T-helper 17 cell (primary cell): Measurements from ENCODE around the gene TBL1XR1. TPM values are rescaled to one million over a fixed set of nuclear protein-coding genes. Genes with fewer than 3 reads are reported as not detected.
"Not testable (repeated sequence)": the region's sequence is repeated elsewhere in the genome, so short reads cannot be mapped to it uniquely, and the experiment has no call there.

ENCODE experiments used
- ATAC-seq: fragments of 150-1000 bp; cut with Tn5 transposase; 2 replicates; pipeline ENCODE4 v1.10.0; 2021; ENCODE audit warnings: mild to moderate bottlenecking, moderate library complexity
- DNase-seq, 3 donors: peaks; one replicate each; pipeline versions ENCODE4 v3.0.0 to v3.0.0-alpha.2; 2020 to 2021
- H3K9me3 ChIP-seq: one replicate; pipeline ENCODE4 v1.7.0; 2013; ENCODE audit warnings: low read length, mild to moderate bottlenecking; ENCODE audit not compliant: control insufficient read depth, poor library complexity, severe bottlenecking
- H3K27ac Mint-ChIP-seq: one replicate; pipeline ENCODE4 v1.8.0; 2022; ENCODE audit warnings: mild to moderate bottlenecking, moderate library complexity, mixed read lengths
- H3K27me3 Mint-ChIP-seq: one replicate; pipeline ENCODE4 v1.8.0; 2022; ENCODE audit warnings: mixed read lengths
- H3K36me3 Mint-ChIP-seq: one replicate; pipeline ENCODE4 v1.8.0; 2022; ENCODE audit warnings: low read depth, mixed read lengths
- H3K4me1 Mint-ChIP-seq: one replicate; pipeline ENCODE4 v1.8.0; 2022; ENCODE audit warnings: mild to moderate bottlenecking, mixed read lengths
- H3K4me3 Mint-ChIP-seq: one replicate; pipeline ENCODE4 v1.8.0; 2022; ENCODE audit warnings: mild to moderate bottlenecking, moderate library complexity, mixed read lengths
- total RNA-seq, 4 donors: library from RNA in 2 of 4; stranded (reverse) in 2 of 4; gene quantifications; one replicate each; pipeline ENCODE4 v1.2.3 and lab custom pipeline; 2022 to 2026

Gene TBL1XR1
- total RNA-seq, 2 donors from 2014 or later, result 115 to 136 TPM

DNA sequence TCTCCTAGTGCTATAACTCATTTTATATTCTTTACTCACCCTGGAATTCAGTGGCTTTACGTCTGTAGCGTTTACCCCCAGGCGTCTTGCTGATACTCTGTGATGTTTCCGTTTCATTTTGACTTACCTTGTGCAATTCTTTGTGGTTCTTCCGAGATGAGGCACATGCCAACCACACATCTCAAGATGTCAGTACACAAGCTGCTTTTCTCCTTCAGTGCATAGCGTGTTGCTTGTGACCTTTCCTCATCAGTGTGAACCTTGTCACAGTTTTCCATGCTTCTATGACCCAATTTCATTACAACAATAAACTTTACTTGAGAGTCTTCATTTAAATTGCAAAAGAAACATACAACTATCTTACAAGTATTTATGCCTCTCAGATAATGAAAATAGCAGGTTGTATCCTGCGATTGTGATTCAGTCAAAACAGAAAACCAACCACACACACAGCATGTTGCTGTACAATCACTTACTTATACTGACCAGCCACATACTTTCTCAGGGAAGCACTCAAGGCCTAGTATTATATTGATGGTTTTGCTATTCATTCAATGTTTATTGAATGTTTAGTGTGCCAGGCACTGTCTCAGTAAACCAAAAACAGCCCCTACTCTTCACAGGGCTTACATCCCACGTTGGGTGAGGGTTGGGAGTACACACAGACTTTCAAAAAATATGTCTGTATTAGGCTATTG lies 4.6 kb upstream of the TBL1XR1 start:
- peaks cover 26% of the 10 kb centered on the region for H3K4me1 Mint-ChIP-seq
- no peaks in the 10 kb centered on the region for H3K36me3 Mint-ChIP-seq
- peak overlapping the region; percentile 95 for H3K27ac Mint-ChIP-seq
- peak; percentile 58 for ATAC-seq
- DNase-seq, result peak in 2 of 3 donors; percentile 16 to 19
- no peaks in the 10 kb centered on the region for H3K9me3 ChIP-seq
- H3K27me3 Mint-ChIP-seq, result no peaks in the 10 kb centered on the region
- peak overlapping the region; percentile 85 for H3K4me3 Mint-ChIP-seq

GRCh38 chr3:177199206-177199760 lies 2.0 kb upstream of the TBL1XR1 start:
- no peaks in the 10 kb centered on the region for H3K27me3 Mint-ChIP-seq
- H3K27ac Mint-ChIP-seq, result peak overlapping the region; percentile 95
- H3K4me3 Mint-ChIP-seq, result peak overlapping the region; percentile 79
- ATAC-seq, result peak; percentile 8
- no peak for DNase-seq
- H3K9me3 ChIP-seq, result no peaks in the 10 kb centered on the region
- H3K36me3 Mint-ChIP-seq, result peaks cover 2% of the 10 kb centered on the region
- H3K4me1 Mint-ChIP-seq, result peaks cover 32% of the 10 kb centered on the region

DNA sequence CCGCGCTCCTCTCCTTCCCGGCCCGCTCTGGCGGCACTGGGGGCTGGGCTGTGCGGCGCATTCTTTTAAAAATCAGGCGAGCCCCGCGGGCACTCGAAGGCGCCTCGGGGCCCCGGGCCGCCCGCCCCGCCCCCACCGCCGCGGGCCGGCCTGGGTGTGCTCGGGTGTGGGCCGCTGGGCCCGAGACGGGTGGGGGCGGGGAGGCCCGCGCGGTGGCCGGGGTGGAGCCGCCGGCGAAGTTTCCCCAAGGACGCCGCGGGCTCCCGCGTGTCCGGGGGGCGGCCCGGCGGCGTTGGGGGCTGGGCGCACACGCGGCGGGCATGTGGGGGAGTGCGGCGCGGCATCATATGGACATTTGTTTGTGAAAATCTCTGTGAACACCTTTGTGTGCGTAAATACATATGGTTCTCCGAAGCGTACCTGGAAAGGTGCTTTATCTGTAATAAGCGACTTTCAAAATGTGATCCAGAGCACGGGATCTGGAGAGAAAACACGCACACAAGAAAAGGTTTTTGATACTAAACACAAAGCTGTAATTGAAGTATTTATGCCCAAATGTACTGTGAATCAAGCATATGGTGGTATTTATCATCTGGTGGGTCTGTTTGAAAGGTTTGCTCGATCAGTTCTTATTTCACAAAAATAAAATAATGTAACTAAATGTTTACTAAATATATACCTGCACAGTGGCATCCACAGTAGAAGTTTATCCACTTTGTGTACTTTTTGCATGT lies 612 bp upstream of the TBL1XR1 start:
- H3K9me3 ChIP-seq, result no peaks in the 10 kb centered on the region
- DNase-seq (no peak), ATAC-seq (peak; percentile 35)
- no peaks in the 10 kb centered on the region for H3K27me3 Mint-ChIP-seq
- H3K27ac Mint-ChIP-seq, result peak overlapping the region; percentile 95
- peaks cover 2% of the 10 kb centered on the region for H3K36me3 Mint-ChIP-seq
- peak overlapping the region; percentile 79 for H3K4me3 Mint-ChIP-seq
- peaks cover 42% of the 10 kb centered on the region for H3K4me1 Mint-ChIP-seq

DNA sequence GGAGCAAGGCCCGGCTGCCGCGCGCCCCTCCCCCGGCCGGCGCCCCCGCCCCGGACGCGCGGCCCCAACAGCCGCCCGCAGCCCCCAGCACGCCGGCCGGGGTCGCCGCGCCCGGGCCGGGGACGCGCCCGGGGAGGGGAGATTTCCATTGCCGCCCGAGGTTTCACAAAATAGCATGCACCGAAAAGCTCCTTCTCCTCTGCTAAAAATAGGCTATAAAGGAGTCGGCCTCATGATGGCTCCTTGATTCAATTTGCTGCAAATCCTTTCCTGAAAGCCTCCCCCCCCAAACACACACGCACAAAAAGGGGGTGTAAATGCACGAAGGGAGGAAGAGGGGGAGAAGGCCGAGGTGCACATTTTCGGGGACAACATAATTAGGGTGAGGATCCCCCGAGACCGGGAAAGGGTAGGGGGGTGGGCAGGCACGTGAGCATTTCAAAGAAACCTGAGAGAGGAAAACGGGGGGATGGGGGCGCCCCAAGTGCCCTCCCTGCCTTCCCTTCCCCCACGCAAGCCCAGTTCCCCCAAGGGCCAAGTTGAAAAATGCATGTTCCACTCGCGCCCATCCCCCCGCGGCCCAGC lies 734 bp downstream of the TBL1XR1 start:
- no peaks in the 10 kb centered on the region for H3K27me3 Mint-ChIP-seq

DNA sequence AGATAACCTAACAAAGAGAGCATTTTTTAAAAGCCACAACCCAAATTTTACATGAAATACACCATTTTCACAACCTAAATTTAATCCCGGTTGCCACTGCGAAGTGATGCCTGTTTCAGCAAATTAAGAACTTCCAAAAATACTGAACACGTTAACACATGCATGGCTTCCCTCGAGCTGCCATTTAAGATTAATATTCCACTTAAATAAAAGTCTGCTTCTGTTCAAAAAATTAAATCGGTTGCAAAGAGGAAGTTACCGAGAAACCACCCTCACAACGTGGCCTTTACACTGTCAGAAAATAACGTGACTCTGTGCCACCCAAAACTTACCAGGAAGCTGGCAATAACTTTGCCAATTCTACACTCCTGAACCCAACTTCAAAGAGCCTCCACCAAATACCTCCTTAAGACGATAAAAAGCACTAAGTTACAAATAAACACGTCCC lies 1.2 kb downstream of the TBL1XR1 start:
- Mint-ChIP-seq H3K36me3 (peaks cover 2% of the 10 kb centered on the region), H3K4me1 (peaks cover 44% of the 10 kb centered on the region), H3K27me3 (no peaks in the 10 kb centered on the region), H3K27ac (peak overlapping the region; percentile 95), H3K4me3 (peak overlapping the region; percentile 98)
- peak; percentile 9 for ATAC-seq
- no peaks in the 10 kb centered on the region for H3K9me3 ChIP-seq
- no peak for DNase-seq

More for the DNA sequence above, 734 bp downstream of the TBL1XR1 start:
- Mint-ChIP-seq H3K4me1 (peaks cover 39% of the 10 kb centered on the region), H3K4me3 (peak overlapping the region; percentile 98), H3K36me3 (peaks cover 2% of the 10 kb centered on the region), H3K27ac (peak overlapping the region; percentile 95)
- DNase-seq (peak; percentile 12 to 24 (median 23)), ATAC-seq (peak; percentile 6)
- H3K9me3 ChIP-seq, result no peaks in the 10 kb centered on the region

DNA sequence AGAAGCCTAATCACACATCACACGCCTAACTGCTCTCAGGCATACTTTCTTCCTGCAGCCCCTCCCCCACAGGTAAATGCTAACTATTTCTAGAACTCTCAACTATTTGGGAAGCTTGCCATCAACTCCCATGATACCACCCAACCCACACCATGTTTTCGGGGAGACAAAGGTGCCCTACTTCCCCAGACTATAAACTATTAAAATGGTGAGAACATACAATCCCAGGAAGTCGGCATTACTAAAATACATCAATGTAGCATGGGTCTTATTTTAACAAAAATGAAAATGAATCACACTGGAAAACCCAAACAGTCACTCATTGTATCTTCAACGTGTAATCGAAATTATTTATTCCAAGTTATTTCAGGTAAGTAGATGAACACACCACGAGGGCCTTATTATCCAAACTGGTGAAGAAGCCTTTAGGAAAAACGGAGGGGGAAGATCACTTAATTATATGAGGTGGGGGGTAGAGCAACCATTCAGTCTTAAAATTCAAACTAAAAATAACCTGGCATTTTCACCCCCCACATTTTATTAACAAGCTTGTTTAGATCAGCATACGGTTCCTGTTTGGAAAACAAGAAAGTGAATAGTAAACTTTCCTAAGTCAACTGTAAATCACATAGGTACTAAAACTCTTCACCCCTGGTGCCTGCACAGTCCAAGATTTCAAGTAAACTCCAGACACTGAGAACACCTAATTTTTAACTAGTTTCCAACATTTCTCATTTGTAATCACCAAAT lies 1.9 kb downstream of the TBL1XR1 start:
- no peak for ATAC-seq
- Mint-ChIP-seq H3K27me3 (no peaks in the 10 kb centered on the region), H3K36me3 (peaks cover 2% of the 10 kb centered on the region), H3K4me1 (peaks cover 49% of the 10 kb centered on the region), H3K4me3 (peak overlapping the region; percentile 98), H3K27ac (peak overlapping the region; percentile 95)
- no peak for DNase-seq
- no peaks in the 10 kb centered on the region for H3K9me3 ChIP-seq

- no peaks in the 10 kb centered on the region for H3K9me3 ChIP-seq
- H3K4me3 Mint-ChIP-seq, result peak overlapping the region; percentile 98
- peaks cover 2% of the 10 kb centered on the region for H3K36me3 Mint-ChIP-seq
- H3K4me1 Mint-ChIP-seq, result peaks cover 44% of the 10 kb centered on the region
- ATAC-seq (no peak), DNase-seq (no peak)
- H3K27ac Mint-ChIP-seq, result peak overlapping the region; percentile 95
- H3K27me3 Mint-ChIP-seq, result no peaks in the 10 kb centered on the region
Measured at GRCh38 chr3:177194299-177194698, 3.0 kb downstream of the TBL1XR1 start.

- DNase-seq (no peak), ATAC-seq (no peak)
- peak overlapping the region; percentile 98 for H3K4me3 Mint-ChIP-seq
- no peaks in the 10 kb centered on the region for H3K9me3 ChIP-seq
- peaks cover 41% of the 10 kb centered on the region for H3K4me1 Mint-ChIP-seq
- H3K36me3 Mint-ChIP-seq, result peaks cover 2% of the 10 kb centered on the region
- H3K27ac Mint-ChIP-seq, result peak overlapping the region; percentile 95
- no peaks in the 10 kb centered on the region for H3K27me3 Mint-ChIP-seq
Measured at GRCh38 chr3:177193688-177194268, 3.5 kb downstream of the TBL1XR1 start.

DNA sequence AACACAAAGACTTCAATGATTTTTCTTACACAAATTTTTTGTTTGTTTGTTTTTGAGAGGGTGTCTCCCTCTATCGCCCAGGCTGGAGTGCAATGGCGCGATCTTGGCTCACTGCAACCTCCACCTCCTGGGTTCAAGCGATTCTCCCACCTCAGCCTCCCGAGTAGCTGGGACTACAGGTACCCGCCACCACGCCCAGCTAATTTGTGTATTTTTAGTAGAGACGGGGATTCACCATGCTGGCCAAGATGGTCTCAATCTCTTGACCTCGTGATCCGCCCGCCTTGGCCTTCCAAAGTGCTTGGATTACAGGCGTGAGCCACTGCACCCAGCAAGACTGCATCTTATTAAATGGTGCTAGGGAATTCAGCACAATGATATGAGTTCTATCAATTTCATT lies 4.0 kb downstream of the TBL1XR1 start:
- Mint-ChIP-seq H3K27ac (peak overlapping the region; percentile 95), H3K4me3 (peak overlapping the region; percentile 98), H3K4me1 (peaks cover 40% of the 10 kb centered on the region)
- not testable (repeated sequence) for H3K9me3 ChIP-seq, H3K27me3 Mint-ChIP-seq, H3K36me3 Mint-ChIP-seq, ATAC-seq, DNase-seq

DNA sequence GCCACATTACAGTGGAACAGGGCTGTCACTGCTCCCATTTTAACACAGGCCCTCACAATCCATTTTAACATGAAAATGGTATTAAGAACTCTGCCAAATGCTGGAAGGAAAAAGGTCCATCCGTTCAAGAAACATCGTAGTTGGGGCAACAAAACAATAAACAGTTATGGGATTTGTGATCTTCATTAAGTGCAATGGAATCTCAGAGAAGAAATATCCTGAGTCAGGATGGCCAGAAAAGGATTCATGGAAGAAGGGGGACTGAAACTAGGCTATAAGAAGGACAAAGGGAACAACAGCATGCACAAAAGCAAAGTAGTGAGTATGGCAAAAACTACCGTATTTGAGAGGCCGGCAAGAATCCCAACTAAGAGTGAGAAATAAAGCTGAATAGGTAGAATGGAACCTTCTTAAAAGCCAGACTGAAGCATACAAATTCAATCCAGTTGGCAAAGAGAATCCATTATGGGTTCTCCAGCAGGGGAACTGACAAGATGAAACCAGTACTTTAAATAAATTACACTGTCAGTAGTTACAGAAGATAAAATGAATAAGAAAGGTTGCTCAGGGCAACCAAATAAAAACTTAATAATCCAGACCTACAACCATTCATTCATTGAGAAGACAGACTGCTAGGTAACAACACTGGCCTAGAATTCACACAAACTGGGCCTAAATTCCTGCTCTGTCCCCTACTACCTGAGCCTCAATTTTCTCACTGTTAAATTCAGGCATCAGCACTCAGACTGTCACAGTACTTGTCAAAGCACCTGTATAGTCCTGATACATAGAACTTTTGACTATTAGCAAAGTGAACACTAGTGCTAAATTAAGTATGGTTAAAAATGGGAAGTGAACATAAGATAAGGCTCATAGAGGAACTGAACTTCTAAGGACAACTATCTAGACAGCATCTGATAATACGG lies 6.3 kb downstream of the TBL1XR1 start:
- H3K4me1 Mint-ChIP-seq, result peaks cover 50% of the 10 kb centered on the region
- H3K9me3 ChIP-seq, result no peaks in the 10 kb centered on the region
- no peaks in the 10 kb centered on the region for H3K36me3 Mint-ChIP-seq
- H3K27ac Mint-ChIP-seq, result peak overlapping the region; percentile 84
- ATAC-seq, result peak; percentile 12
- no peaks in the 10 kb centered on the region for H3K27me3 Mint-ChIP-seq
- no peak for DNase-seq
- H3K4me3 Mint-ChIP-seq, result peak overlapping the region; percentile 86

GRCh38 chr3:177190184-177190583 lies 7.1 kb downstream of the TBL1XR1 start:
- H3K36me3 Mint-ChIP-seq, DNase-seq, ATAC-seq, H3K9me3 ChIP-seq, H3K27me3 Mint-ChIP-seq, H3K4me3 Mint-ChIP-seq: not testable (repeated sequence)
- Mint-ChIP-seq H3K4me1 (peaks cover 45% of the 10 kb centered on the region), H3K27ac (peak overlapping the region; percentile 84)
